ENCODE results near the gene DSEL. TPM values are rescaled to one million over a fixed set of nuclear protein-coding genes. Genes with fewer than 3 reads are reported as not detected.

The DSEL gene
- total RNA-seq, 1 donor from 2014 or later: 10.9 TPM

GRCh38 chr18:67513280-67513679, 3.2 kb downstream of the DSEL start:
- H3K9me3 ChIP-seq: no peaks in the 10 kb centered on the region
- H3K4me3 ChIP-seq: no peak overlapping the region
- H3K36me3 ChIP-seq: no peaks in the 10 kb centered on the region
- TF ChIP-seq, protein P1, sequence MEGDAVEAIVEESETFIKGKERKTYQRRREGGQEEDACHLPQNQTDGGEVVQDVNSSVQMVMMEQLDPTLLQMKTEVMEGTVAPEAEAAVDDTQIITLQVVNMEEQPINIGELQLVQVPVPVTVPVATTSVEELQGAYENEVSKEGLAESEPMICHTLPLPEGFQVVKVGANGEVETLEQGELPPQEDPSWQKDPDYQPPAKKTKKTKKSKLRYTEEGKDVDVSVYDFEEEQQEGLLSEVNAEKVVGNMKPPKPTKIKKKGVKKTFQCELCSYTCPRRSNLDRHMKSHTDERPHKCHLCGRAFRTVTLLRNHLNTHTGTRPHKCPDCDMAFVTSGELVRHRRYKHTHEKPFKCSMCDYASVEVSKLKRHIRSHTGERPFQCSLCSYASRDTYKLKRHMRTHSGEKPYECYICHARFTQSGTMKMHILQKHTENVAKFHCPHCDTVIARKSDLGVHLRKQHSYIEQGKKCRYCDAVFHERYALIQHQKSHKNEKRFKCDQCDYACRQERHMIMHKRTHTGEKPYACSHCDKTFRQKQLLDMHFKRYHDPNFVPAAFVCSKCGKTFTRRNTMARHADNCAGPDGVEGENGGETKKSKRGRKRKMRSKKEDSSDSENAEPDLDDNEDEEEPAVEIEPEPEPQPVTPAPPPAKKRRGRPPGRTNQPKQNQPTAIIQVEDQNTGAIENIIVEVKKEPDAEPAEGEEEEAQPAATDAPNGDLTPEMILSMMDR (IDR thresholded peaks at IDR 0.05): no peak
- no peak overlapping the region for H3K27ac ChIP-seq
- DNase-seq: no peak
- no peak for ATAC-seq
- intact Hi-C loops (cut with DNase I): no loop called here
- no peaks in the 10 kb centered on the region for H3K27me3 ChIP-seq
- H3K4me1 ChIP-seq: peaks cover 8% of the 10 kb centered on the region

DNA sequence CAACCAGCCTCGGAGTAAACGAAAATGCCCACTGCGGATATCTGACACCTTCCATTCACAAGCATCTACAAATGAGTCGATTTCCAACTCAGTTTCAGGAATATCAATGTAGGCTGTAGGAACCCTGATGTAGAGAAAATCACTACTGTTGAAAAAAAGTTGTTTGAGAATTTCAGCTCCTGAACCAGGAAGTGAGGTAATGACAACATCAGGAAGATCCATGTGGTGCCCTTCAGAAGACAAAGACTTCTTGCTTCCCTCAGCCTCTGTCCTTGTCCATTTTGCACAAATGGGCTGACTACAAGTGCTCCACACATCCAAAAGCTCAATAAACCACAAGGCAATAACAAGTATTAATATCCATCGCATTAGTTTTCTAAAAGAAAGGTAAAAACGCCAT, 4.7 kb downstream of the DSEL start:
- DNase-seq: no peak
- Histone ChIP-seq H3K4me3 (no peak overlapping the region), H3K9me3 (no peaks in the 10 kb centered on the region), H3K4me1 (no peaks in the 10 kb centered on the region), H3K36me3 (no peaks in the 10 kb centered on the region), H3K27ac (no peak overlapping the region), H3K27me3 (no peaks in the 10 kb centered on the region)
- intact Hi-C loops (cut with DNase I): no loop called here
- ATAC-seq: no peak
- TF ChIP-seq, protein P1 (IDR thresholded peaks at IDR 0.05): no peak

DNA sequence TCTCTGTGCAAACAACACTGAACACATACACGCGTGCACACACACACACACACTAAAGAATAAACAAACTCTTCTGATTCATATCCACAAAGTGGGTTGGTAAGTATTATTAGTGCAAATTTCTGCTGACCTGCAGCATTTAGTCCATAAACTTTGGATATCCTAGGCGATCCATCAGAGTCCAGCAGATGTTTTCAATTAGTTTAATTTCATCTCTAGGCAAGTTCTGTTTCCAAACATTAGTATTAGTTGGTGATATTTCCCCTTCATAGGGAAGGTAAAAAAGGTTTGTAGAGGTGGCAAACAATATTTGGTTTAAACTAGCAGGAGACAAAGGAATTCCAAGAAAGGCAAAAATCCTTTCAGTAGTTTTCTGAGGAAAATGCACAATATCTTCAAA, 5.7 kb downstream of the DSEL start:
- no peaks in the 10 kb centered on the region for H3K36me3 ChIP-seq
- H3K27ac ChIP-seq: no peak overlapping the region
- intact Hi-C loops (cut with DNase I): no loop called here
- ATAC-seq (no peak), DNase-seq (no peak)
- no peaks in the 10 kb centered on the region for H3K9me3 ChIP-seq
- H3K4me3 ChIP-seq: no peak overlapping the region
- no peaks in the 10 kb centered on the region for H3K27me3 ChIP-seq
- no peaks in the 10 kb centered on the region for H3K4me1 ChIP-seq
- TF ChIP-seq, protein P1 (IDR thresholded peaks at IDR 0.05): no peak

GRCh38 chr18:67509741-67510391, 6.7 kb downstream of the DSEL start:
- no peaks in the 10 kb centered on the region for H3K4me1 ChIP-seq
- ATAC-seq: no peak
- H3K9me3 ChIP-seq: no peaks in the 10 kb centered on the region
- H3K36me3 ChIP-seq: no peaks in the 10 kb centered on the region
- intact Hi-C loops (cut with DNase I): no loop called here
- no peak overlapping the region for H3K4me3 ChIP-seq
- TF ChIP-seq, protein P1 (IDR thresholded peaks at IDR 0.05): no peak
- DNase-seq: no peak
- no peak overlapping the region for H3K27ac ChIP-seq
- no peaks in the 10 kb centered on the region for H3K27me3 ChIP-seq

- intact Hi-C loops (cut with DNase I): no loop called here
- TF ChIP-seq, protein P1 (IDR thresholded peaks at IDR 0.05): no peak
Measured at GRCh38 chr18:67508146-67508545, 8.4 kb downstream of the DSEL start.

DNA sequence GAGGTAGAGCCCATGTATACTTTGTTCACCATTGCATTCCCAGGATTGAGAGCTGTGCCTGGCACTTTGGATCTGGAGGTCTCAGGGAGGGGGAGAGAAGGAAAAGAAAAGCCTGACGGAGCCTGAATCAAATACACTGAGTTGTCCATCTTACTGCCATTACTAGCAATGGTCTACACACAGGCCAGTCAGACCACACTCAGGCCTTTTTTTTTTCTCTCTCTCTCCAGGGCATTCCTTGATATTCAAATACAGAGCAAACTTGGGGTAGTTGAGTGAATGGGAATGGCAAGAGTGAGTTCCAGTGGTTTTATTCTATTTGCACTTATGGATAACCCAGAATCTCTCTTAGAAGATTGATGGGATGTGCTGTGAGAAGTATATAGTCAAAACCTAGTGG, 11.8 kb downstream of the DSEL start:
- Histone ChIP-seq H3K4me3 (no peak overlapping the region), H3K4me1 (no peaks in the 10 kb centered on the region), H3K9me3 (no peaks in the 10 kb centered on the region), H3K36me3 (no peaks in the 10 kb centered on the region), H3K27me3 (no peaks in the 10 kb centered on the region), H3K27ac (no peak overlapping the region)
- ATAC-seq (no peak), DNase-seq (no peak)
- intact Hi-C loops (cut with DNase I): no loop called here
- TF ChIP-seq, protein P1 (IDR thresholded peaks at IDR 0.05): no peak

More at GRCh38 chr18:67508146-67508545, 8.4 kb downstream of the DSEL start:
- Histone ChIP-seq H3K27ac (no peak overlapping the region), H3K27me3 (no peaks in the 10 kb centered on the region), H3K4me1 (no peaks in the 10 kb centered on the region), H3K9me3 (no peaks in the 10 kb centered on the region), H3K4me3 (no peak overlapping the region), H3K36me3 (no peaks in the 10 kb centered on the region)
- ATAC-seq (no peak), DNase-seq (no peak)

Data from upper lobe of right lung (tissue), 1 donor.